Ovary (tissue), 9 donors: Measurements from ENCODE around the gene MTMR11. TPM values are rescaled to one million over a fixed set of nuclear protein-coding genes. Genes with fewer than 3 reads are reported as not detected.

Experiments
- DNase-seq, 5 donors: peaks; one replicate each; pipeline ENCODE4 v3.0.0-alpha.2; 2019 to 2020
- H3K27ac ChIP-seq, 2 donors: fragments of 200-600 bp; one replicate each; pipeline versions ENCODE4 v1.5.1 to v1.8.0; 2019 to 2022
- H3K27me3 ChIP-seq: fragments of 200-600 bp; one replicate; pipeline ENCODE4 v1.8.0; 2022
- H3K36me3 ChIP-seq: fragments of 200-600 bp; sonication (generic); one replicate; pipeline ENCODE4 v1.5.1; 2019
- H3K4me1 ChIP-seq: one replicate; pipeline ENCODE4 v1.8.1; 2013; ENCODE audit warnings: mild to moderate bottlenecking, moderate library complexity; ENCODE audit not compliant: insufficient read depth
- H3K4me3 ChIP-seq: fragments of 200-600 bp; sonication (generic); one replicate; pipeline ENCODE4 v1.5.1; 2017
- H3K9me3 ChIP-seq, 2 donors: fragments of 200-600 bp in 1 of 2; sonication (generic) in 1 of 2; one replicate each; pipeline versions ENCODE4 v1.5.1 to v1.8.1; 2013 to 2019; ENCODE audit warnings: mild to moderate bottlenecking in 1 of 2, moderate library complexity in 1 of 2
- CTCF ChIP-seq, 3 donors: fragments of 450-650 bp in 2 of 3; fragments of 200-600 bp in 1 of 3; IDR thresholded peaks; one replicate each; pipeline versions ENCODE4 v1.5.1 to v1.8.0; 2016 to 2022; ENCODE audit warnings: antibody characterized with exemption in 3 of 3, mild to moderate bottlenecking in 1 of 3
- EP300 ChIP-seq: sonication (generic); formaldehyde crosslinking; IDR thresholded peaks from one replicate; pipeline ENCODE4 v1.6.1; 2017; ENCODE audit warnings: antibody characterized with exemption
- POLR2A ChIP-seq: fragments of 450-650 bp; IDR thresholded peaks from one replicate; pipeline ENCODE4 v1.6.1; 2017; ENCODE audit warnings: antibody characterized with exemption, mild to moderate bottlenecking, moderate library complexity
- WGBS, 3 donors: extraction: QIAGEN DNeasy Blood & Tissue Kit in 1 of 3; methylation state at CpG; one replicate each; pipeline versions ENCODE4 v1.1.5 to v1.1.7; 2013 to 2017; 5-methylcytosine and 5-hydroxymethylcytosine counted together
- intact Hi-C, 4 donors: fragments of 100-400 bp; cut with DNase I; formaldehyde crosslinking; loops; one replicate each; pipeline versions ENCODE4 v1.11.0 to v1.15.1; 2022 to 2023
- polyA plus RNA-seq, 2 donors: library from polyadenylated mRNA; stranded (reverse); fragments of 200-250 nt in 1 of 2; fragments of 350-450 nt in 1 of 2; fragmentation: Illumina TruSeq in 1 of 2; extraction: RNeasy Lipid Tissue Mini Kit (QIAGEN cat#74804) in 1 of 2; gene quantifications; one replicate each; pipeline ENCODE4 v1.2.3, GENCODE V29; 2013 to 2014
- total RNA-seq, 7 donors: library from RNA; depleted of rRNA in 2 of 7; stranded (reverse); fragments of >200 nt in 2 of 7; fragmentation: NEBNext Ultra II Directional in 3 of 7; extraction: Animal tissue kit (Norgen Biotek cat#: 25700) in 3 of 7; gene quantifications; one replicate each; pipeline versions ENCODE4 v1.1.0 to v1.2.4, GENCODE V29; 2016 to 2023
- donor health status: DM: no; HTN: no; CAD: no; lungs with moderate emphysema.
- donor health status: DM: no; HTN: no; CAD: no.
- donor health status: Bipolar disorder and iron deficiency.
- donor health status: DM: yes; HTN: yes; CAD: no.
- donor health status: DM: no; HTN: no; CAD: no.
- donor health status: DM: yes; HTN: yes; CAD: no.

The MTMR11 gene
- total and polyA plus RNA-seq, 9 donors: 19.1 to 51.5 (median 33.0) TPM

GRCh38 chr1:149927056-149927562, 9.6 kb downstream of the MTMR11 start:
- Histone ChIP-seq H3K4me3 (peak overlapping the region; percentile 80), H3K9me3 (no peaks in the 10 kb centered on the region), H3K27ac (peak overlapping the region in 1 of 2 donors; percentile 91), H3K27me3 (no peaks in the 10 kb centered on the region), H3K4me1 (peaks cover 16% of the 10 kb centered on the region), H3K36me3 (no peaks in the 10 kb centered on the region)
- DNase-seq: no peak
- intact Hi-C loops: no loop called here
- TF ChIP-seq EP300 (no peak), POLR2A (no peak), CTCF (IDR thresholded peaks at IDR 0.05) (no peak)
- WGBS, 3 donors: 2 to 3% (median 2%) methylated on average over 10 of the region's 10 CpGs

GRCh38 chr1:149926296-149926695, 10.4 kb downstream of the MTMR11 start:
- H3K9me3 ChIP-seq: no peaks in the 10 kb centered on the region
- intact Hi-C loops: no loop called here
- H3K4me1 ChIP-seq: peaks cover 16% of the 10 kb centered on the region
- TF ChIP-seq CTCF (IDR thresholded peaks at IDR 0.05) (no peak), EP300 (no peak)
- no peak overlapping the region for H3K27ac ChIP-seq
- WGBS, 3 donors: 84 to 90% (median 89%) methylated on average over 9 of the region's 9 CpGs
- H3K27me3 ChIP-seq: no peaks in the 10 kb centered on the region
- no peaks in the 10 kb centered on the region for H3K36me3 ChIP-seq
- no peak for DNase-seq
- H3K4me3 ChIP-seq: no peak overlapping the region

- peaks cover 16% of the 10 kb centered on the region for H3K4me1 ChIP-seq
- WGBS, 3 donors: 74 to 90% (median 79%) methylated on average over 2 of the region's 2 CpGs
- TF ChIP-seq POLR2A (no peak), CTCF (IDR thresholded peaks at IDR 0.05) (no peak), EP300 (no peak)
- no peak overlapping the region for H3K4me3 ChIP-seq
- no peaks in the 10 kb centered on the region for H3K36me3 ChIP-seq
- DNase-seq: no peak
- no peak overlapping the region for H3K27ac ChIP-seq
- intact Hi-C loops: no loop called here
- no peaks in the 10 kb centered on the region for H3K27me3 ChIP-seq
- H3K9me3 ChIP-seq: no peaks in the 10 kb centered on the region
Observed at GRCh38 chr1:149925751-149926150, 10.9 kb downstream of the MTMR11 start.

- Histone ChIP-seq H3K27ac (no peak overlapping the region), H3K4me3 (no peak overlapping the region), H3K9me3 (no peaks in the 10 kb centered on the region), H3K36me3 (no peaks in the 10 kb centered on the region), H3K4me1 (peaks cover 16% of the 10 kb centered on the region), H3K27me3 (no peaks in the 10 kb centered on the region)
- WGBS, 3 donors: 66 to 84% (median 83%) methylated on average over 3 of the region's 3 CpGs
- TF ChIP-seq CTCF (IDR thresholded peaks at IDR 0.05) (no peak), POLR2A (no peak)
- DNase-seq: no peak
- intact Hi-C loops: no loop called here
Observed at GRCh38 chr1:149925345-149925744, 11.3 kb downstream of the MTMR11 start.
